K562 (cell line): ENCODE results near the gene PLD5. TPM values are rescaled to one million over a fixed set of nuclear protein-coding genes. Genes with fewer than 3 reads are reported as not detected.

Experiments
- HDAC1 ChIP-seq, 2 experiments: fragments of 450-650 bp; IDR thresholded peaks; 2 replicates each; pipeline ENCODE4 v1.6.1; 2016 to 2017; ENCODE audit warnings: inconsistent platforms in 1 of 2, mild to moderate bottlenecking in 1 of 2, moderate library complexity in 1 of 2
- KLF10 ChIP-seq: fragments of 250-450 bp; sonication (Bioruptor Pico); IDR thresholded peaks from 2 replicates; pipeline ENCODE4 v1.6.1; 2021; ENCODE audit warnings: matching md5 sums
- ZNF41 ChIP-seq: fragments of 250-450 bp; sonication (Bioruptor Pico); conservative IDR thresholded peaks from 2 replicates; pipeline ENCODE4 v1.4.0; 2020; ENCODE audit warnings: mild to moderate bottlenecking
- ZNF431 ChIP-seq: sonication (generic); formaldehyde crosslinking; IDR thresholded peaks from 2 replicates; pipeline ENCODE4 v1.8.0; 2022; ENCODE audit warnings: mild to moderate bottlenecking, missing genetic modification reagents
- polyA plus RNA-seq, 8 experiments: library from polyadenylated mRNA; depleted of rRNA in 4 of 8; stranded (reverse) in 5 of 8; unstranded in 3 of 8; fragments of >200 nt; fragmentation: Nextera tagmentation in 2 of 8; fragmentation: Illumina TruSeq in 1 of 8; extraction: Ambion mirVana in 2 of 8; extraction: Trizol in 1 of 8; gene quantifications; 2 replicates each; pipeline versions ENCODE4 v1.2.1 to v1.2.3, GENCODE V29; 2011 to 2014; ENCODE audit warnings: inconsistent platforms in 1 of 8, missing spikeins in 1 of 8
- total RNA-seq, 7 experiments: library from RNA; depleted of rRNA in 6 of 7; stranded (reverse); fragments of >200 nt in 6 of 7; fragmentation: Illumina TruSeq in 2 of 7; extraction: Trizol in 2 of 7; gene quantifications; 2 replicates each; pipeline versions ENCODE4 v1.2.1 to v1.2.3, GENCODE V29; 2011 to 2021; ENCODE audit warnings: low replicate concordance in 1 of 7
- TF ChIP-seq, protein P1 (sequence below): fragments of 450-650 bp; IDR thresholded peaks from 2 replicates; pipeline ENCODE4 v1.6.1; 2016; ENCODE audit warnings: low read depth

Gene PLD5
- total and polyA plus RNA-seq, 9 of the 15 experiments (the other 6 are each of a cell fraction or from before 2014, with no cell fraction given): not detected

DNA sequence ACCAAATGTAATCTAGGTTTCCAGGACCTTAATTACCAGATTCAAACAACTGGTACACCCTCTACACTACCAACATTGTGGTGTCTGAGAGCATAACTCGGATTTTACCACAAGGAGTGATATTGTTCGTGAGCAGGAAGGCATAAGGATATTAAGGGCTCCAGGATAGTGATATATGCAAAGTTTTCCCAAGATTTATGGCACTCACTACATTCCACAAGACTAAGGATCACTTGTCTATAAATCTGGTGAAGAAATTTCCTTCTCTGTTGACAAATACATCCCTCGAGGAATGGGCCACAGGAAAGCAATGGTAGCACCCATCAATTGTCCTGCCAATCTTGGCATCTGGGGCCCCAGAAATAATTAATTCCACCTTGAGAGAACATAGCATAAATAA, 43.1 kb upstream of the PLD5 start (continued):
- TF ChIP-seq, protein P1, sequence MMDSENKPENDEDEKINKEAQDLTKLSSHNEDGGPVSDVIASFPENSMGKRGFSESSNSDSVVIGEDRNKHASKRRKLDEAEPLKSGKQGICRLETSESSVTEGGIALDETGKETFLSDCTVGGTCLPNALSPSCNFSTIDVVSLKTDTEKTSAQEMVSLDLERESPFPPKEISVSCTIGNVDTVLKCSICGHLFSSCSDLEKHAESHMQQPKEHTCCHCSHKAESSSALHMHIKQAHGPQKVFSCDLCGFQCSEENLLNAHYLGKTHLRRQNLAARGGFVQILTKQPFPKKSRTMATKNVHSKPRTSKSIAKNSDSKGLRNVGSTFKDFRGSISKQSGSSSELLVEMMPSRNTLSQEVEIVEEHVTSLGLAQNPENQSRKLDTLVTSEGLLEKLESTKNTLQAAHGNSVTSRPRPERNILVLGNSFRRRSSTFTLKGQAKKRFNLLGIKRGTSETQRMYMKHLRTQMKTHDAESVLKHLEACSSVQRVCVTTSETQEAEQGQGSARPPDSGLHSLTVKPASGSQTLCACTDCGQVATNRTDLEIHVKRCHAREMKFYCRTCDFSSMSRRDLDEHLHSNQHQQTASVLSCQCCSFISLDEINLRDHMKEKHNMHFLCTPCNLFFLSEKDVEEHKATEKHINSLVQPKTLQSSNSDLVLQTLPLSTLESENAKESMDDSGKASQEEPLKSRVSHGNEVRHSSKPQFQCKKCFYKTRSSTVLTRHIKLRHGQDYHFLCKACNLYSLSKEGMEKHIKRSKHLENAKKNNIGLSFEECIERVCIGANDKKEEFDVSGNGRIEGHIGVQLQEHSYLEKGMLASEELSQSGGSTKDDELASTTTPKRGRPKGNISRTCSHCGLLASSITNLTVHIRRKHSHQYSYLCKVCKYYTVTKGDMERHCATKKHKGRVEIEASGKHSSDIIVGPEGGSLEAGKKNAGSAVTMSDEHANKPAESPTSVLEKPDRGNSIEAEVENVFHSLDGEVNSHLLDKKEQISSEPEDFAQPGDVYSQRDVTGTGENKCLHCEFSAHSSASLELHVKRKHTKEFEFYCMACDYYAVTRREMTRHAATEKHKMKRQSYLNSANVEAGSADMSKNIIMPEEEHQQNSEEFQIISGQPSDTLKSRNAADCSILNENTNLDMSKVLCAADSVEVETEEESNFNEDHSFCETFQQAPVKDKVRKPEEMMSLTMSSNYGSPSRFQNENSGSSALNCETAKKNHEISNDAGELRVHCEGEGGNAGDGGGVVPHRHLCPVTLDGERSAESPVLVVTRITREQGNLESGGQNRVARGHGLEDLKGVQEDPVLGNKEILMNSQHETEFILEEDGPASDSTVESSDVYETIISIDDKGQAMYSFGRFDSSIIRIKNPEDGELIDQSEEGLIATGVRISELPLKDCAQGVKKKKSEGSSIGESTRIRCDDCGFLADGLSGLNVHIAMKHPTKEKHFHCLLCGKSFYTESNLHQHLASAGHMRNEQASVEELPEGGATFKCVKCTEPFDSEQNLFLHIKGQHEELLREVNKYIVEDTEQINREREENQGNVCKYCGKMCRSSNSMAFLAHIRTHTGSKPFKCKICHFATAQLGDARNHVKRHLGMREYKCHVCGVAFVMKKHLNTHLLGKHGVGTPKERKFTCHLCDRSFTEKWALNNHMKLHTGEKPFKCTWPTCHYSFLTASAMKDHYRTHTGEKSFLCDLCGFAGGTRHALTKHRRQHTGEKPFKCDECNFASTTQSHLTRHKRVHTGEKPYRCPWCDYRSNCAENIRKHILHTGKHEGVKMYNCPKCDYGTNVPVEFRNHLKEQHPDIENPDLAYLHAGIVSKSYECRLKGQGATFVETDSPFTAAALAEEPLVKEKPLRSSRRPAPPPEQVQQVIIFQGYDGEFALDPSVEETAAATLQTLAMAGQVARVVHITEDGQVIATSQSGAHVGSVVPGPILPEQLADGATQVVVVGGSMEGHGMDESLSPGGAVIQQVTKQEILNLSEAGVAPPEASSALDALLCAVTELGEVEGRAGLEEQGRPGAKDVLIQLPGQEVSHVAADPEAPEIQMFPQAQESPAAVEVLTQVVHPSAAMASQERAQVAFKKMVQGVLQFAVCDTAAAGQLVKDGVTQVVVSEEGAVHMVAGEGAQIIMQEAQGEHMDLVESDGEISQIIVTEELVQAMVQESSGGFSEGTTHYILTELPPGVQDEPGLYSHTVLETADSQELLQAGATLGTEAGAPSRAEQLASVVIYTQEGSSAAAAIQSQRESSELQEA: no peak
- TF ChIP-seq KLF10 (CRISPR knock-in tag) (no peak), HDAC1 (IDR thresholded peaks at IDR 0.05) (no peak), ZNF431 (CRISPR knock-in tag) (no peak), ZNF41 (CRISPR knock-in tag) (no peak)
